Esophagus mucosa (tissue), 1 donor: Measurements from ENCODE around the gene RAP1GDS1. TPM values are rescaled to one million over a fixed set of nuclear protein-coding genes. Genes with fewer than 3 reads are reported as not detected.
"Not testable (repeated sequence)": the region's sequence is repeated elsewhere in the genome, so short reads cannot be mapped to it uniquely, and the experiment has no call there.

Source experiments
- ATAC-seq: fragments of 200-7000 bp; cut with Tn5 transposase; one replicate; pipeline ENCODE4 v1.9.1; 2020
- total RNA-seq: library from RNA; stranded (reverse); gene quantifications from one replicate; pipeline ENCODE4 v1.2.4, GENCODE V29; 2023
- donor health status: DM: yes; HTN: yes; CAD: no.

RAP1GDS1 gene
- 36.5 TPM for total RNA-seq

GRCh38 chr4:98260579-98261404 lies at the start of gene RAP1GDS1:
TSS of gene RAP1GDS1 (plus strand) at chr4:98261384. CDS start at chr4:98261566, 182 bp downstream.
- ATAC-seq: peak; percentile 99

GRCh38 chr4:98222306-98222705 lies 38.9 kb upstream of the RAP1GDS1 start:
- no peak for ATAC-seq

- no peak for ATAC-seq
Observed at GRCh38 chr4:98226396-98226795, 34.8 kb upstream of the RAP1GDS1 start.

- no peak for ATAC-seq
Observed at GRCh38 chr4:98230961-98231360, 30.2 kb upstream of the RAP1GDS1 start.

- ATAC-seq: no peak
Observed at GRCh38 chr4:98232202-98232601, 29.0 kb upstream of the RAP1GDS1 start.

- ATAC-seq: no peak
Observed at GRCh38 chr4:98237204-98237603, 24.0 kb upstream of the RAP1GDS1 start.

- ATAC-seq: no peak
Observed at GRCh38 chr4:98242063-98242462, 19.1 kb upstream of the RAP1GDS1 start.

GRCh38 chr4:98242538-98242937 lies 18.6 kb upstream of the RAP1GDS1 start:
- ATAC-seq: no peak

- ATAC-seq: no peak
Observed at GRCh38 chr4:98245226-98245625, 16.0 kb upstream of the RAP1GDS1 start.

GRCh38 chr4:98248934-98249333 lies 12.2 kb upstream of the RAP1GDS1 start:
- no peak for ATAC-seq

GRCh38 chr4:98249831-98250230 lies 11.4 kb upstream of the RAP1GDS1 start:
- no peak for ATAC-seq

GRCh38 chr4:98253499-98253898 lies 7.7 kb upstream of the RAP1GDS1 start:
- no peak for ATAC-seq

GRCh38 chr4:98260047-98260578 lies 1.1 kb upstream of the RAP1GDS1 start:
- peak; percentile 22 for ATAC-seq

- ATAC-seq: peak; percentile 55
Observed at GRCh38 chr4:98261405-98262291, 464 bp downstream of the RAP1GDS1 start.

GRCh38 chr4:98262431-98262830 lies 1.2 kb downstream of the RAP1GDS1 start:
- ATAC-seq: no peak

- no peak for ATAC-seq
Observed at GRCh38 chr4:98267498-98267897, 6.3 kb downstream of the RAP1GDS1 start.

- ATAC-seq: no peak
Observed at GRCh38 chr4:98275145-98275544, 14.0 kb downstream of the RAP1GDS1 start.

GRCh38 chr4:98283219-98284189 lies 22.3 kb downstream of the RAP1GDS1 start:
- ATAC-seq: peak; percentile 45

GRCh38 chr4:98284640-98285046 lies 23.5 kb downstream of the RAP1GDS1 start:
- ATAC-seq: peak; percentile 62

- ATAC-seq: no peak
Observed at GRCh38 chr4:98285676-98286075, 24.5 kb downstream of the RAP1GDS1 start.

- no peak for ATAC-seq
Observed at GRCh38 chr4:98287328-98287727, 26.1 kb downstream of the RAP1GDS1 start.

GRCh38 chr4:98288671-98289070 lies 27.5 kb downstream of the RAP1GDS1 start:
- not testable (repeated sequence) for ATAC-seq
